Type B pancreatic cell (in vitro differentiated cells): Measurements from ENCODE around the gene TMEM18. TPM values are rescaled to one million over a fixed set of nuclear protein-coding genes. Genes with fewer than 3 reads are reported as not detected.

Experiments
- DNase-seq: peaks from one replicate; pipeline ENCODE4 v3.0.0; 2021; ENCODE audit warnings: mixed read lengths; ENCODE audit not compliant: unreplicated experiment; ENCODE audit errors: extremely low spot score
- H3K27ac Mint-ChIP-seq: 2 replicates; pipeline ENCODE4 v1.8.0; 2021; ENCODE audit warnings: mild to moderate bottlenecking, mixed read lengths
- H3K27me3 Mint-ChIP-seq: 2 replicates; pipeline ENCODE4 v1.8.0; 2021; ENCODE audit warnings: mixed read lengths
- H3K36me3 Mint-ChIP-seq: 2 replicates; pipeline ENCODE4 v1.8.0; 2021; ENCODE audit warnings: mixed read lengths
- H3K4me1 Mint-ChIP-seq: one replicate; pipeline ENCODE4 v1.8.0; 2021; ENCODE audit warnings: mixed read lengths; ENCODE audit not compliant: unreplicated experiment
- H3K4me3 Mint-ChIP-seq: 2 replicates; pipeline ENCODE4 v1.8.0; 2021; ENCODE audit warnings: mild to moderate bottlenecking, mixed read lengths
- H3K9me3 Mint-ChIP-seq: 2 replicates; pipeline ENCODE4 v1.8.0; 2021; ENCODE audit warnings: mixed read lengths
- CTCF ChIP-seq: fragments of 200-600 bp; sonication (generic); conservative IDR thresholded peaks from 2 replicates; pipeline ENCODE4 v1.5.0; 2021; ENCODE audit warnings: antibody characterized with exemption, mild to moderate bottlenecking
- total RNA-seq: library from RNA; stranded (reverse); gene quantifications from 2 replicates; pipeline ENCODE4 v1.2.1, GENCODE V29; 2021; ENCODE audit warnings: low replicate concordance

The TMEM18 gene
- total RNA-seq, 1 donor from 2014 or later, result 27.4 TPM

- no peak for DNase-seq
- H3K9me3 Mint-ChIP-seq, result no peaks in the 10 kb centered on the region
- no peak for TF ChIP-seq CTCF
- peaks cover 21% of the 10 kb centered on the region for H3K36me3 Mint-ChIP-seq
- no peaks in the 10 kb centered on the region for H3K27me3 Mint-ChIP-seq
- peaks cover 22% of the 10 kb centered on the region for H3K4me1 Mint-ChIP-seq
- H3K4me3 Mint-ChIP-seq, result no peak overlapping the region
- H3K27ac Mint-ChIP-seq, result no peak overlapping the region
These were observed 5.2 kb downstream of the TMEM18 start for GRCh38 chr2:671787-672605.

- no peak overlapping the region for H3K27ac Mint-ChIP-seq
- H3K9me3 Mint-ChIP-seq, result no peaks in the 10 kb centered on the region
- DNase-seq, result no peak
- H3K27me3 Mint-ChIP-seq, result no peaks in the 10 kb centered on the region
- H3K36me3 Mint-ChIP-seq, result peaks cover 21% of the 10 kb centered on the region
- H3K4me1 Mint-ChIP-seq, result peaks cover 17% of the 10 kb centered on the region
- no peak overlapping the region for H3K4me3 Mint-ChIP-seq
- no peak for TF ChIP-seq CTCF
These were observed 6.1 kb downstream of the TMEM18 start for GRCh38 chr2:671072-671471.

GRCh38 chr2:670637-671036, 6.6 kb downstream of the TMEM18 start:
- peaks cover 13% of the 10 kb centered on the region for H3K4me1 Mint-ChIP-seq
- H3K36me3 Mint-ChIP-seq, result peaks cover 23% of the 10 kb centered on the region
- H3K27me3 Mint-ChIP-seq, result no peaks in the 10 kb centered on the region
- DNase-seq, result no peak
- no peak overlapping the region for H3K27ac Mint-ChIP-seq
- no peak overlapping the region for H3K4me3 Mint-ChIP-seq
- TF ChIP-seq CTCF, result no peak
- H3K9me3 Mint-ChIP-seq, result no peaks in the 10 kb centered on the region

GRCh38 chr2:669323-669722, 7.9 kb downstream of the TMEM18 start:
- Mint-ChIP-seq H3K27me3 (no peaks in the 10 kb centered on the region), H3K36me3 (peaks cover 34% of the 10 kb centered on the region), H3K4me3 (no peak overlapping the region), H3K27ac (no peak overlapping the region), H3K4me1 (peaks cover 6% of the 10 kb centered on the region), H3K9me3 (no peaks in the 10 kb centered on the region)
- no peak for TF ChIP-seq CTCF
- DNase-seq, result no peak

GRCh38 chr2:668000-668398, 9.2 kb downstream of the TMEM18 start:
- peaks cover 38% of the 10 kb centered on the region for H3K36me3 Mint-ChIP-seq
- no peak for TF ChIP-seq CTCF
- peak; percentile 13 for DNase-seq
- H3K4me1 Mint-ChIP-seq, result no peaks in the 10 kb centered on the region
- no peak overlapping the region for H3K4me3 Mint-ChIP-seq
- H3K9me3 Mint-ChIP-seq, result no peaks in the 10 kb centered on the region
- no peaks in the 10 kb centered on the region for H3K27me3 Mint-ChIP-seq
- H3K27ac Mint-ChIP-seq, result no peak overlapping the region
